BJ (cell line): ENCODE data around the gene EGFL7. TPM values are rescaled to one million over a fixed set of nuclear protein-coding genes. Genes with fewer than 3 reads are reported as not detected.

Experiments used
- CTCF ChIA-PET: fragments of 350-600 bp; formaldehyde crosslinking; extraction: SDS; loops from one replicate; lab custom pipeline; 2021; ENCODE audit warnings: antibody characterized with exemption, inconsistent platforms; lab: Yijun Ruan, JAX
- POLR2A ChIA-PET: fragments of 300-600 bp; sonication (Branson Sonifier 250); formaldehyde crosslinking; extraction: SDS; loops from one replicate; lab custom pipeline; 2021; ENCODE audit warnings: antibody characterized with exemption; lab: Charles Lee
- DNase-seq: peaks from one replicate; pipeline ENCODE4 v3.0.0-alpha.2; 2011; ENCODE audit warnings: low read depth
- H3K27me3 ChIP-seq: 2 replicates; pipeline ENCODE4 v1.6.0; 2011; ENCODE audit warnings: low read length; ENCODE audit not compliant: control insufficient read depth, insufficient read depth
- H3K36me3 ChIP-seq: 2 replicates; pipeline ENCODE4 v1.5.1; 2011; ENCODE audit warnings: low read length; ENCODE audit not compliant: control insufficient read depth, insufficient read depth
- H3K4me3 ChIP-seq: 2 replicates; pipeline ENCODE4 v1.5.1; 2011; ENCODE audit warnings: low read depth, mild to moderate bottlenecking, control low read depth, low read length
- polyA plus RNA-seq: library from polyadenylated mRNA; depleted of rRNA; stranded (reverse); fragments of >200 nt; gene quantifications from 2 replicates; pipeline ENCODE4 v1.2.3, GENCODE V29; 2011
- TF ChIP-seq, protein P1 (sequence below): IDR thresholded peaks from 2 replicates; pipeline ENCODE4 v1.5.1; 2011; ENCODE audit warnings: low read depth, mild to moderate bottlenecking, control low read depth, inconsistent platforms, low read length, moderate library complexity; ENCODE audit not compliant: insufficient read depth

Gene EGFL7
- polyA plus RNA-seq, 1 experiment = 26.9 TPM

DNA sequence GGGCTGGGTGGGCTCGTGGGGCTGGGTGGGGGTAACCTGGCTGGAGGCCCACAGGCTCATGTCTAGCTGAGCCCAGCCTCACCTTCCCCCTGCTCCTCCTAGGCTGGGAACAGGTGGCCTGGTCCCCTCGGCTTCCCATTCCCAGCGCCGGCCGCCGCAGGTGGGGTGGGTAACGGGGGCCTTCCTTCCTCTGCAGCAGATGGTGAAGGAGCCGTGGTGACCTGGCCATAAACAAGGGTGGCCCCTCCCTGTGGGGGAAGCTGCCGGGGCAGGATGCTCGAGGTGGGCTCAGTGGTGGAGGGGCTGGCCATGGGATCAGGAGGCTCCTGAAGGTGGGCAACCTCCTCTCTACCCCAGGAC is 41.0 kb upstream of the EGFL7 start:
- Histone ChIP-seq H3K4me3 (no peak overlapping the region), H3K27me3 (no peaks in the 10 kb centered on the region), H3K36me3 (no peaks in the 10 kb centered on the region)
- POLR2A ChIA-PET = no interaction called here
- CTCF ChIA-PET = no interaction called here
- TF ChIP-seq, protein P1, sequence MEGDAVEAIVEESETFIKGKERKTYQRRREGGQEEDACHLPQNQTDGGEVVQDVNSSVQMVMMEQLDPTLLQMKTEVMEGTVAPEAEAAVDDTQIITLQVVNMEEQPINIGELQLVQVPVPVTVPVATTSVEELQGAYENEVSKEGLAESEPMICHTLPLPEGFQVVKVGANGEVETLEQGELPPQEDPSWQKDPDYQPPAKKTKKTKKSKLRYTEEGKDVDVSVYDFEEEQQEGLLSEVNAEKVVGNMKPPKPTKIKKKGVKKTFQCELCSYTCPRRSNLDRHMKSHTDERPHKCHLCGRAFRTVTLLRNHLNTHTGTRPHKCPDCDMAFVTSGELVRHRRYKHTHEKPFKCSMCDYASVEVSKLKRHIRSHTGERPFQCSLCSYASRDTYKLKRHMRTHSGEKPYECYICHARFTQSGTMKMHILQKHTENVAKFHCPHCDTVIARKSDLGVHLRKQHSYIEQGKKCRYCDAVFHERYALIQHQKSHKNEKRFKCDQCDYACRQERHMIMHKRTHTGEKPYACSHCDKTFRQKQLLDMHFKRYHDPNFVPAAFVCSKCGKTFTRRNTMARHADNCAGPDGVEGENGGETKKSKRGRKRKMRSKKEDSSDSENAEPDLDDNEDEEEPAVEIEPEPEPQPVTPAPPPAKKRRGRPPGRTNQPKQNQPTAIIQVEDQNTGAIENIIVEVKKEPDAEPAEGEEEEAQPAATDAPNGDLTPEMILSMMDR = no peak
- no peak for DNase-seq

DNA sequence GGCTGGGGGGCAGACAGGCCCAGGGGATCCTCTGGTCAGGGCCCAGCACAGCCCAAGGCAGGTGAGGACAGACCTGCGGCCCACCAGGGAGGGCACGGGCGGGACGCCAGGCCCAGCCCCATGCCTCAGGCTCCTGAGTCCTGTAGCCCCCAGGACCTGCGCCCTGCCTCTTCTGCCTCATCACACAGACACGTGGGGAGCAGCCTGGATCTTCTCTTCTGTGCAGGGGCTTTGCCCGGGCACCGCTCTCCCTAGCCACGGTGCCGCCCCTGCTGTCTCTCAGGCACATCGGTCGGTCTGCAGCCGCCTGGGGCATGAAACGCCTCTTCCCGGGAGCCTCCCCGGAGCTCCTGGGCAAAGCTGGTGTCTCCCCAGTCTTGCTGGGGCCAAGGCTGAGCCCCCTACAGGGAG is 40.2 kb upstream of the EGFL7 start:
- TF ChIP-seq, protein P1 = no peak
- POLR2A ChIA-PET = no interaction called here
- CTCF ChIA-PET = interaction anchor here (8.5 kb wide), 1 partner anchor 135 kb away, joined by 385 read pairs; no protein-coding TSS in a partner anchor
- H3K27me3 ChIP-seq = no peaks in the 10 kb centered on the region
- no peak for DNase-seq
- no peaks in the 10 kb centered on the region for H3K36me3 ChIP-seq
- no peak overlapping the region for H3K4me3 ChIP-seq

DNA sequence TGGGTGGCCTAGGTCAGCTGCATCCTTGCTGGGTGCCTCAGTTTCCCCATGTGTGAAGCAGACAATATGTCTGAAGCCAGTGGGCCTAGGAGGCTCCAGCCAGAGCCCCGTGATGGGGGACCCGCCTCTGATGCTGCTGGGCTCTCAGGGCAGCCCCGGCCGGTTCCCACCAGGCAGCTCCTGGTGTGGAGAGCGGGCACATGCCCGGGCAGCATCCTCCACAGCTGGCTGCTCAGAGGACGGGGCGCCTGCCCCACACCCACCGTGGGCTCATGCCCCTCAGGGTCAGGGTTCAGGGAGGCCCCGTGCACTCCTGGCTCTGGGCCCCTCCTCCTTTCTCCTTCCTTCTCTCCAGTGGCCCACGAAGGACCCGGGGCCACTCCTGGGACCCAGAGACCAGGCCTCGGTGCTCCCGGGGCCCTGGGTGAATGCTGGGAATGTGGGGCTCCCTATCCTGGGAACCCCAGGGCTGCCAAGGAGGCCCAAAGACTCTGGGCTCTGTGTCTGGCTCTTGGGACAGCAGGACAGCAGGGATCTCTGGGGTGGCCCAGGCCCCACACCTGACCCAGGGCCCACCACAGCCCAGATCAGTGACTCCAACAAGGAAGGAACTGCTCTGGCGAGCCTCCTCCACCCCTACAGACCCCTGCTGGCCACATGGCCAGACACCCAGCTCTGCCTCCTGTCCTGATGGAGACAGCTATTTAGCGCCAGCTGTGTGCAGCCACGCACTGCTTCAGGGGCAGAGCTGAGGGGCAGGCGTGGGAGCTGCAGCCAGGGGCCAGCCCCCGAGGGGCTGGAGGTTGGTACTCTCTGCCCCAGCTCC is 39.5 kb upstream of the EGFL7 start:
- POLR2A ChIA-PET = no interaction called here
- H3K27me3 ChIP-seq = no peaks in the 10 kb centered on the region
- CTCF ChIA-PET = interaction anchor here (1.4 to 8.5 kb wide), 4 partner anchors 59 to 136 kb away, joined by 3 to 385 read pairs (median 11); no protein-coding TSS in a partner anchor
- H3K36me3 ChIP-seq = no peaks in the 10 kb centered on the region
- no peak for DNase-seq
- TF ChIP-seq, protein P1 = no peak
- no peak overlapping the region for H3K4me3 ChIP-seq

DNA sequence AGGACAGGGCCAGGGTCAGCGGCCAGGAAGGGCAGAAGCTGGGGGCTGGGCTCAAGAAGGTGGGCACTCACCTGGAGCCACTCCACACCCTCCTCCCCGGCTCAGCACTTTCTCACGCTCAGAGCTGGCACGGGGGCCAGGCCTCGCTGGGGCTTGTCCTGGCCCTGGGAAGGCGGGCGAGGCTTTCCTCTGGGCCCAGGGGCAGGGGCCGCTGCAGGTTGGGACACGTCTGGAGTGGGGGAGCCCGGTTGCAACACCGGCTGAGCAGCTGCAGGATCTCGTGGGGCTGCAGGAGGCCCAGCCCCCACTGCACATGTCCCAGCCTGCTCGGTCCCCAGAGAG is 38.9 kb upstream of the EGFL7 start:
- Histone ChIP-seq H3K36me3 (no peaks in the 10 kb centered on the region), H3K27me3 (no peaks in the 10 kb centered on the region), H3K4me3 (no peak overlapping the region)
- TF ChIP-seq, protein P1 = no peak
- no peak for DNase-seq
- CTCF ChIA-PET = interaction anchor here (1.3 to 8.5 kb wide), 6 partner anchors 16 to 136 kb away, joined by 3 to 385 read pairs (median 9); no protein-coding TSS in a partner anchor
- POLR2A ChIA-PET = no interaction called here

DNA sequence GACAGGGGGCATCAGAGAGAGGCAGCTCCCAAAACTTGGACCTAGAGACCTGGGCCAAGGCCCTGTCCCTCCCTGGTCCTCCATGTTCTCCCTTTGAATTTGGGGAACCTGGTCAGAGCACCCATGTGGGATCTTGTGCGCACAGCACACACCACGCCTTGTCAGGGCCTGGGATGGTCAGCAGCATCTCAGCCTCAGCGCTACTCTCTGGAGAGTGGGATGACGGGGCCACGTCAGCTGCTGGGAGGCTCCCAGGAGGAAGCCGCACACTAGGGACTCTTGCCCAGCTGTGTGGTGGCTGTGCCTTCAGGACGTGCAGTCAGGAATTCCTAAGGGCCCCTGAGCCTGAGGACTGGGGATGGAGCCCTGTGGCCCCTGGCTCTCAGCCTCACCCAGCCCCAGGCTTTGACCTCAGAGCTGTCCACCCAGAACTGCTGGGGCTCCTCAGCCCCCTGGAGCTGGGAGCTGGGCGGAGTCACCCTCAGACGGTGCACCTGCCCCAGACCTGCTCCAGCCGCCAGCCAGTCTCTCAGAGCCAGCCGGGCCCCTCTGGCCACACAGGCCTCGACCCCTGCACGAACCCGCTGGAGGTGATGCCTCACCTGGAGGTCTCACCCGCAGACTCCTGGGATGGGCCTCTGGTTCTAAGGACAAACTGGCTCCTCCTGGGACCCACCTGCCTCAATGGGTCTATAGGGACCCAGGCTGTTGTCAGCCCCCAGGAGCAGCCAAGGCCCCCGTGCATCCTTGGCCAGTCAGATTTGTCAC is 38.3 kb upstream of the EGFL7 start:
- Histone ChIP-seq H3K36me3 (no peaks in the 10 kb centered on the region), H3K4me3 (no peak overlapping the region), H3K27me3 (no peaks in the 10 kb centered on the region)
- DNase-seq = no peak
- ChIA-PET CTCF (interaction anchor here (0.9 to 8.5 kb wide), 16 partner anchors 9 to 137 kb away, joined by 3 to 385 read pairs (median 8); no protein-coding TSS in a partner anchor), POLR2A (no interaction called here)
- TF ChIP-seq, protein P1 = no peak
